Kidney tubule cell (primary cell): ENCODE measurements around the gene GNG2.
A peak's percentile ranks its signal among the peaks of the same experiment; 100 is the strongest.

Source experiments
- DNase-seq: peaks from one replicate; pipeline ENCODE4 v3.0.0-alpha.2; 2018; ENCODE audit warnings: low spot score

Gene GNG2

DNA sequence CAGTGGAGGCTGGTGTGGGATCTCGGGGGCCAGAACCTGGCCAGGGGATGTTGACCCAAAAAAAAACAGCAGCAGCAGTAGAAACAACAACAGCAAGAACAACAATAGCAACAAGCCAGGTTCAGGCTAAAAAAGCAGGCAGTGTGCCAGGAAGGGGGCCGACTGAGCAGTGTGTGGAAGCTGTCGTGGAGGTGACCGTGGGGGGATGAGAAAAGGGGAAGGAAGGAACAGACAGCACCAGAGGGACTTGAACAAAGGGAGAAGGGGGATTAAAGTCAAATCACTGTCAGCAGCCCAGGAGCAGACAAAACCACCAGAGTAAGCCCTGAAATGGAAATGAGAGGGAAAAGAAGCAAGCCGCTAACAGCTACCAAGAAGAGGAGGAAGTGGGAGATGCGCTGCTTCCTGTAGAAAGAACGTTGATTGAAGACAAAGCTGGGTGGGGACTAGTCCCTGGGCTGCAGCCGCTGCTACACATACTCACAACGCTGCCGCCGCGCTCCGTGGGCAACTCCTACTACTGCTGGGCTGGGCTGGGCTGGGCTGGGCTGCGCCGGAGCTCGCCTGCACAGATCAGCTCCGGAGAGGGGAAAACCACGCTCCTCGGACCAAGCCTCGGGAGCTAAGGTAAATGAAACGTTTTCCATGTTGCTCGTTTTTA is at the start of gene GNG2:
Gene GNG2 (plus strand): TSS at position 449 of the 661 bp plus-strand sequence. CDS start 90,067 bp downstream, outside the sequence.
- peak; percentile 55 for DNase-seq

DNA sequence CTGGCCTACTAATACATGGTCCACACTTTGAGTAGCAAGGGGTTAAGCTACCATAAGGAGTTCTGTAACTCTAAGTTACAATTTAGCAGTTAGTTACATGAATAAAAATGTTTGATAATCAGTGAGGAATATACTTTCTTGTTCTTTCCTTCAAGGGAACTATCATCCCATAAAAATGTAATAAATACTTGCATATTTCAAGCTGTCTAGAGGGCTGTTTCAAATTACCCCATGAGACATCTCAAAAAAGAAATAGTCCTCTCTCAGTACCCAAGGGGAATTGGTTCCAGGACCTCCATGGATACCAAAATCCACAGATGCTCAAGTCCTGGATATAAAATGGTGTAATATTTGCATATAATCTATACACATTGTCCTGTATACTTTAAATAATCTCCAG is 48.7 kb upstream of the GNG2 start:
- no peak for DNase-seq

- no peak for DNase-seq
These were observed 44.4 kb upstream of the GNG2 start for GRCh38 chr14:51816031-51816430.

DNA sequence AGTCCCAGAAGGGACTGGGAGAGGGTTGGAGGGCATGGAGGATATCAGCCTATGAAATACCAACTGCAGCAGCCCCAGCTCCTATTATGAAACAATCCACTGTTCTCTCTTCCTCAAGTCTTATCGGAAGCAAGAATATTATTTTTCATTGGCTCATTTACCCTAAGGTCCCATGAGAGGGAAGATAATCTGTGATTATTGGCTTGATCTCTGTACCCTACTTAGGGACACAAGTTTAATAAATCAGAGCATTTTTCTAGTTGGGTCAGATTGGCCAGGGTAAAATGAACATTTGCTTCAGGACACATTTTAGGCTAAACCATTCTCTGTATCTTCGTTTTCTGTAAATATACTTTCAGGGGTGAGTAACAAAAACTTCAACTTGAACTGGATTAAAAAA is 43.1 kb upstream of the GNG2 start:
- DNase-seq = no peak

DNA sequence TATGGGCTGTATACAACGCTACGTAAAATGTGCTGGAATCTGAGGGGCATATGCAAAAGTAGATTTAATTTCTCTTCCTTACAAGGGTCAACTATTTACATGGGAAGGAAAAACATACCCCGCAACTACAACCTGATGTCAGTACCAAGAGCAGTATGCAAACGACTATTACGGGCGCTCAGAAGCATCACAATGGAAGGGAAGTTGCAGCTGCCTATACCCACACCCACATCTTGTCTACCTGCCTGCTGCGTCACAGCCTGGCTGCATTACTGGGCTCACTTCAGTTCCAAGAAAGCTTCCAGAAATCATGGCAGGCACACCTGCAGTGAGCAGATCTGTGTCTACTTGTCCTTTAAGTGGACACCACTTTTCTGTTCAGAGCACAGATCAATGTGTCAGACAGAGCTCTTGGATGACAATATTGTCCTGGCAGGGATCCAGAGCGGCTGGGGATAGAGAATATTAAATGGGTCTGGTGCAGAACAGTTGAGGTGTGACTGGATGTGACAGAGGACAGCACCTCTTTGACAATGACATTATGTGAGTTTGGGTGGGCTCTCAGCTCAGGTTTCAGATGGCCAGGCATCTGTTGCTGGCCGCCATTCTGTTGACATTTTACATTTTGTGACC is 41.5 kb upstream of the GNG2 start:
- DNase-seq = no peak

- no peak for DNase-seq
These were observed 38.6 kb upstream of the GNG2 start for GRCh38 chr14:51821822-51822221.

DNA sequence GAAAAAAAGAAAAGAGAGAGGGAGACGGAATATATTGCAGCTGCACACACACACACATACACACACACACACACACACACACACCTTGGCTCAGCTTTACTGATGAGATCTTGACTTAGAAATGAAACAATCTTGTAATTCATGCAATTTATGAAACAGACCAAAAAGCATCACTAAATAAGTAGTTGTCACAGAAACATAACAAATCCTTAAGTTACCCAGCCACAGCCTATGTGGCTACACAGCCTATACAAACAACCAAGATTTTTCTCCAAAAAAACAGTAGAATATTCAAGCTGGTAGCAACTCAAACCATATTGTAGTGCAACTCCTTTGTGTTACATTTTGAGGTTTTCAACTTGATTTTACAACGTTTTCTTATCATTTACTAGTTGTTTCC is 37.9 kb upstream of the GNG2 start:
- DNase-seq = no peak

GRCh38 chr14:51823706-51824105 is 36.7 kb upstream of the GNG2 start:
- no peak for DNase-seq

GRCh38 chr14:51824191-51824590 is 36.2 kb upstream of the GNG2 start:
- no peak for DNase-seq

- no peak for DNase-seq
These were observed 34.5 kb upstream of the GNG2 start for GRCh38 chr14:51825926-51826325.

- peak; percentile 88 for DNase-seq
These were observed 32.2 kb upstream of the GNG2 start for GRCh38 chr14:51828017-51828797.

- DNase-seq = no peak
These were observed 26.2 kb upstream of the GNG2 start for GRCh38 chr14:51834240-51834639.

GRCh38 chr14:51836417-51836816 is 24.0 kb upstream of the GNG2 start:
- DNase-seq = no peak

DNA sequence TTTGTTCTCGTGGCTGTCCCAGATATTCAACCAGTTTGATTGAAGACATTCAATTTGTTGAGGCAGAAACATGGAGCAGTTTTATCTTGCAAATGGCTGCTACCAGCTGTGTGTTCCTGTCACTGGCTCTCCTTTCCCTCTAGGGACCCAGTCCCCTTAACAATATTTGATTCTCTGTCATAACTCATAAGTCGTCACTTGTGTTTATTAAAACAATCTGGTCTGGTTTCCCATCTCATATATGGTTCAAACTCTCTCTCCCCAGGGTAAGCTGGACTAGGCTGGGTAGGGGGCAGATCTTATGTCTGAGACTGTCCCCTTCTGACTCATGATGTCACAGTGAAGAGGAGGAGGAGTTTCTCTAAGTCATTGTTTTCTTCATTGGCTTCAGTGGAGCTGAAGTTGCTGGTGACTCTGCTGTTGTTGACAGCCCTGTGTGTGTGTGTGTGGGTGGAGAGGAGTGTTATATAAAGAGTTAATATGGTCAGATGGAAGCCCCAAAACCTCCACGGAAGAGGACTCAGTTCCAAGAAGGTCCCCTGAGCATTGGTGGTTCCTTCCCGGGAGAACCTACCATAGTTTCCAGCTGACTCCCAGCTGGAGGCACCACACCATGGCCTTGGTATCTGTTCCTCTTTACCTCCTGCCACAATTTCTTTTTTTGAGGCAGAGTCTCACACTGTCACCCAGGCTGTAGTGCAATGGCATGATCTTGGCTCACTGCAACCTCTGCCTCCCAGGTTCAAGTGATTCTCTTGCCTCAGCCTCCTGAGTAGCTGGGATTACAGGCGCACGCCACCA is 16.1 kb upstream of the GNG2 start:
- no peak for DNase-seq

DNA sequence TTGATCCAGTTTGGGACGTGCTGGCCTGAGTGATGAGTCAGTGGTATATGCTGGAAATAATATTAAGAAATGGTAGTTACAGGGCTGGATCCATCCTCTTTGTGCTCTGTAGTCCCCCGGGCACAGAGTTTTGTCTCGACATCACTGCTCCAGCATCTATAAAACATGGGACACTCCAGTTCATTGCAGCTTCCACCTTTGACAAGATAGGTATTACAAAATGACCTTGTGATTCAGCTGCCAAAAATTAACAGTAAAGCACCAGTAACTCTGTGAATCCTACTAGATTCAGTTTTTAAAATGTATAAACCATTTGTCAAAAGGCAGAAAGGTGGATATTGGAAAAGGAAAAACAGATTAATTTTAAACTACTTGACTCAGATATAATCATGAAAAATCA is 14.6 kb upstream of the GNG2 start:
- DNase-seq = no peak

- DNase-seq = peak; percentile 81
These were observed 13.6 kb upstream of the GNG2 start for GRCh38 chr14:51846631-51847488.

GRCh38 chr14:51847489-51847796 is 13.0 kb upstream of the GNG2 start:
- no peak for DNase-seq

GRCh38 chr14:51848120-51848519 is 12.3 kb upstream of the GNG2 start:
- DNase-seq = no peak

DNA sequence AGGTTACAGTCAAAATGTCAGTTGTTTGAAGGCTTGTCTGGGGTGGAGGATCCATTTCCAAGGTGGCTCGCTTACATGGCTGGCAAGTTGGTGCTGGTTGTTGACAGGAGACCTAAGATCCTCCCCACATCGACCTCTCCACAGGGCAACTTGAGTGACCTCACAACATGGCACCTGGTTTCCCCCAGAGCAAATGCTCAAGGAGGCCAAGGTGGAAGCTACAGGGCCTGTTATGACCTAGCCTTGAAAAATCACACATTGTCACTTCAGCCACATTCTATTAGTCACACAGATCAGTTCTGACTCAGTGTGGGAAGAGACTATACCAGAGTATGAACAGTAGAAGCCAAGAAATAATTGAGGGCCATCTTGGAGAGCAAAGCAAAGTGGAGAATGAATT is 11.3 kb upstream of the GNG2 start:
- peak; percentile 63 for DNase-seq

DNA sequence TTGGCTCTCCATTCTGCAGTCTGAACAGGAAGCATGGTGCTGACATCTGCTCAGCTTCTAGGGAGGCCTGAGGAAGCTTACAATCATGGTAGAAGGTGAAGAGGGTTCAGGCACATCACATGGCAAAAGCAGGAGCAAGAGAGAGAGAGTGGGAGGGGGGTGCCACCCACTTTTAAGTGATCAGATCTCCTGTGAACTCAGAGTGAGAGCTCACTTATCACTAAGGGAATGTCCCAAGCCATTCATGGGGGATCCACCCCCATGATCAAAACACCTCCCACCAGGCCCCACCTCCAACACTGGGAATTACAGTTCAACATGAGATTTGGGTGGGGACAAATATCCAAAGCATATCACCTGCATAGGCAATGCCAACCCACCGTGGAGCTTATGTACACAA is 9.8 kb upstream of the GNG2 start:
- DNase-seq = no peak

GRCh38 chr14:51852541-51852940 is 7.9 kb upstream of the GNG2 start:
- no peak for DNase-seq

DNA sequence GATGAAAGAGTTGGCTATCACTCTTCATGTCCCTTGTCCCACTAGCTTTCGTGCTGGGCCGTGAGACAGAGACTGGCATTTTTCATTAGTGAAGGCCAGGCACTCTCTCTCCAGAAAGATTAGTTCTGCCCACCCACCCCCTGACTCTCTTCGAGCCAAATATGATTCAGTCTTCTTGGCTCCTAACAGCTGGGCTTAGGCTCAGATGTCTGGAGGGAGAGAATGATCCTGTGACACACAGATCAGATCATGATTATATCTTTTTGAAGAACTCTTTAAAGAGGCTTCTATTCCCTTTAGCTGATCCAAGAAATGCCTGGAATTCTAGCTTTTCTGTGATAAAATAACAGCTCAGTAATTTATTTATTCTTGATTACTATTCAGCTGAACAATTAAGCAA is 5.2 kb upstream of the GNG2 start:
- no peak for DNase-seq
